ENCODE measurements around the gene CDH4. TPM values are rescaled to one million over a fixed set of nuclear protein-coding genes. Genes with fewer than 3 reads are reported as not detected.

CDH4 gene
- total RNA-seq, 2 experiments from 2014 or later, result 0.11 to 0.18 TPM

GRCh38 chr20:61989741-61990140 is 737.7 kb downstream of the CDH4 start:
- DNase-seq (no peak), ATAC-seq (no peak)
- H3K4me3 Mint-ChIP-seq, result no peak overlapping the region
- H3K27me3 Mint-ChIP-seq, result no peaks in the 10 kb centered on the region
- peaks cover 3% of the 10 kb centered on the region for H3K4me1 Mint-ChIP-seq (ENCODE audit: low read depth)
- H3K9me3 Mint-ChIP-seq, result peaks cover 12% of the 10 kb centered on the region
- H3K27ac Mint-ChIP-seq, result no peak overlapping the region
- TF ChIP-seq, protein P1, sequence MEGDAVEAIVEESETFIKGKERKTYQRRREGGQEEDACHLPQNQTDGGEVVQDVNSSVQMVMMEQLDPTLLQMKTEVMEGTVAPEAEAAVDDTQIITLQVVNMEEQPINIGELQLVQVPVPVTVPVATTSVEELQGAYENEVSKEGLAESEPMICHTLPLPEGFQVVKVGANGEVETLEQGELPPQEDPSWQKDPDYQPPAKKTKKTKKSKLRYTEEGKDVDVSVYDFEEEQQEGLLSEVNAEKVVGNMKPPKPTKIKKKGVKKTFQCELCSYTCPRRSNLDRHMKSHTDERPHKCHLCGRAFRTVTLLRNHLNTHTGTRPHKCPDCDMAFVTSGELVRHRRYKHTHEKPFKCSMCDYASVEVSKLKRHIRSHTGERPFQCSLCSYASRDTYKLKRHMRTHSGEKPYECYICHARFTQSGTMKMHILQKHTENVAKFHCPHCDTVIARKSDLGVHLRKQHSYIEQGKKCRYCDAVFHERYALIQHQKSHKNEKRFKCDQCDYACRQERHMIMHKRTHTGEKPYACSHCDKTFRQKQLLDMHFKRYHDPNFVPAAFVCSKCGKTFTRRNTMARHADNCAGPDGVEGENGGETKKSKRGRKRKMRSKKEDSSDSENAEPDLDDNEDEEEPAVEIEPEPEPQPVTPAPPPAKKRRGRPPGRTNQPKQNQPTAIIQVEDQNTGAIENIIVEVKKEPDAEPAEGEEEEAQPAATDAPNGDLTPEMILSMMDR (IDR thresholded peaks at IDR 0.05), result no peak
- intact Hi-C loops (cut with micrococcal nuclease), result no loop called here
- CTCF ChIA-PET, result no interaction called here
- peaks cover 77% of the 10 kb centered on the region for H3K36me3 Mint-ChIP-seq (ENCODE audit: low read depth)
- POLR2A ChIA-PET, result no interaction called here

Small RNA genes within 50 kb of the gene (microRNA-seq; reads per million reads assigned to microRNA genes)
- gene MIR1257 (ENCODE audit: borderline microRNAs expressed, borderline replicate concordance), result not detected
